Brain microvascular endothelial cell (primary cell): ENCODE data around the gene ABHD12.
A peak's percentile ranks its signal among the peaks of the same experiment; 100 is the strongest.

Experiments used
- DNase-seq: peaks from one replicate; pipeline ENCODE4 v3.0.0-alpha.2; 2020
- H3K27ac ChIP-seq: fragments of 250-450 bp; sonication (Bioruptor Pico); 2 replicates; pipeline ENCODE4 v1.5.1; 2020; ENCODE audit warnings: mild to moderate bottlenecking, moderate library complexity
- H3K27me3 ChIP-seq: fragments of 250-450 bp; sonication (Bioruptor Pico); replicated peaks from 2 replicates; pipeline ENCODE4 v1.5.1; 2020; ENCODE audit warnings: mild to moderate bottlenecking
- H3K36me3 ChIP-seq: fragments of 250-450 bp; sonication (Bioruptor Pico); replicated peaks from 2 replicates; pipeline ENCODE4 v1.5.1; 2020; ENCODE audit warnings: mild to moderate bottlenecking
- H3K4me3 ChIP-seq: 2 replicates; pipeline ENCODE4 v1.5.1; 2011; ENCODE audit warnings: low read depth, mild to moderate bottlenecking, control low read depth, low read length, moderate library complexity
- CTCF ChIP-seq: IDR thresholded peaks from 2 replicates; pipeline ENCODE4 v1.5.1; 2011; ENCODE audit warnings: low read depth, mild to moderate bottlenecking, moderate library complexity, low read length, control low read depth, inconsistent platforms; ENCODE audit errors: missing control alignments
- in situ Hi-C: cut with HindIII; loops from 2 replicates; pipeline ENCODE4 v1.10.0; 2017; ENCODE audit warnings: low sequenced_read_pairs, low pct_ligation_motif_present

ABHD12 gene

GRCh38 chr20:25294459-25295385 lies 95.9 kb downstream of the ABHD12 start:
- Histone ChIP-seq H3K36me3 (peaks cover 76% of the 10 kb centered on the region), H3K27me3 (no peaks in the 10 kb centered on the region), H3K27ac (no peak overlapping the region), H3K4me3 (no peak overlapping the region)
- TF ChIP-seq CTCF: peak; percentile 99
- in situ Hi-C loops: no loop called here
- peak; percentile 38 for DNase-seq

DNA sequence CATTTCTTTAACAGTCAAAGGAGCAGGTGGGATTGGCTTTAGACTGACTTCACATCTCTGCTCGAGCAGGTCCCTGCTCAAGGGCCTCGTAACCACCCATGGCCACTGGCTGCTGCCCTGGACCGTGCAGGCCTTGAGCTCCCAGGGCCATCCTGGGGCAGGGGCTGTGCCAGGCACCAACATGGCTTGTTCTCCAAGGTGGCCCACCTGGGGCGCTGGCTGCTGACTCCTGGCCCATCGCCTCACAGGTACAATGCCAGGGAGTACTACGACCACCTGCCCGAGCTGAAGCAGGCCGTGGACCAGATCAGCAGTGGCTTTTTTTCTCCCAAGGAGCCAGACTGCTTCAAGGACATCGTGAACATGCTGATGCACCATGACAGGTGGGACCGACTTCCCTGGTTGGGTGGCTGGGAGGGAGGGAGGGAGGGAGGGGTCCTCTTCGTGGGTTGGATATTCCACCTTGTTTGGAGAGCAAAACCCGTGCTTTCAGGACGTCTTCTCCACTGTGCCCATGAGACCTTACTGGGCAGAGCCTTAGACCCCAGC lies 96.7 kb downstream of the ABHD12 start:
- Histone ChIP-seq H3K4me3 (no peak overlapping the region), H3K27me3 (no peaks in the 10 kb centered on the region), H3K36me3 (peaks cover 82% of the 10 kb centered on the region), H3K27ac (no peak overlapping the region)
- TF ChIP-seq CTCF: no peak
- no peak for DNase-seq
- in situ Hi-C loops: no loop called here

- Histone ChIP-seq H3K27me3 (no peaks in the 10 kb centered on the region), H3K4me3 (no peak overlapping the region), H3K36me3 (peaks cover 82% of the 10 kb centered on the region), H3K27ac (no peak overlapping the region)
- DNase-seq: no peak
- no peak for TF ChIP-seq CTCF
- in situ Hi-C loops: no loop called here
Measured at GRCh38 chr20:25293507-25293906, 97.1 kb downstream of the ABHD12 start.

- Histone ChIP-seq H3K27me3 (no peaks in the 10 kb centered on the region), H3K27ac (no peak overlapping the region), H3K36me3 (peaks cover 85% of the 10 kb centered on the region), H3K4me3 (no peak overlapping the region)
- TF ChIP-seq CTCF: no peak
- in situ Hi-C loops: no loop called here
- DNase-seq: no peak
Measured at GRCh38 chr20:25292176-25292891, 98.3 kb downstream of the ABHD12 start.

GRCh38 chr20:25291432-25292133 lies 99.1 kb downstream of the ABHD12 start:
- Histone ChIP-seq H3K4me3 (no peak overlapping the region), H3K27ac (no peak overlapping the region), H3K27me3 (no peaks in the 10 kb centered on the region), H3K36me3 (peaks cover 85% of the 10 kb centered on the region)
- DNase-seq: no peak
- TF ChIP-seq CTCF: no peak
- in situ Hi-C loops: no loop called here
